GM23338 (cell line): ENCODE results near the gene SETX. TPM values are rescaled to one million over a fixed set of nuclear protein-coding genes. Genes with fewer than 3 reads are reported as not detected.

Source experiments
- ATAC-seq: fragments of 200-7000 bp; cut with Tn5 transposase; 3 replicates; pipeline ENCODE4 v1.9.1; 2020
- DNase-seq: peaks from one replicate; pipeline ENCODE4 v3.0.0-alpha.2; 2015; ENCODE audit warnings: low spot score
- H2AFZ ChIP-seq: fragments of 200-600 bp; sonication (generic); 2 replicates; pipeline ENCODE4 v1.8.0; 2016; ENCODE audit warnings: antibody characterized with exemption, mild to moderate bottlenecking, moderate library complexity
- H3F3A ChIP-seq: fragments of 200-600 bp; sonication (generic); replicated peaks from 2 replicates; pipeline ENCODE4 v1.8.0; 2017; ENCODE audit warnings: antibody characterized with exemption, mixed run types, low read depth
- H3K27ac ChIP-seq: fragments of 200-600 bp; sonication (generic); 2 replicates; pipeline ENCODE4 v1.6.1; 2016; ENCODE audit warnings: low read depth
- H3K27me3 ChIP-seq: fragments of 200-600 bp; sonication (generic); 2 replicates; pipeline ENCODE4 v1.8.0; 2016; ENCODE audit warnings: mild to moderate bottlenecking, mixed run types, moderate library complexity; ENCODE audit not compliant: insufficient read depth
- H3K36me3 ChIP-seq: fragments of 200-600 bp; sonication (generic); 2 replicates; pipeline ENCODE4 v1.8.0; 2016; ENCODE audit warnings: mild to moderate bottlenecking; ENCODE audit not compliant: insufficient read depth
- H3K4me1 ChIP-seq: fragments of 200-600 bp; sonication (generic); 2 replicates; pipeline ENCODE4 v1.8.0; 2016; ENCODE audit warnings: mild to moderate bottlenecking, moderate library complexity; ENCODE audit not compliant: insufficient read depth
- H3K4me2 ChIP-seq: fragments of 200-600 bp; sonication (generic); 2 replicates; pipeline ENCODE4 v1.7.1; 2017; ENCODE audit warnings: mixed run types
- H3K4me3 ChIP-seq: fragments of 200-600 bp; sonication (generic); 2 replicates; pipeline ENCODE4 v1.6.1; 2016; ENCODE audit warnings: mixed run types
- H3K79me2 ChIP-seq: fragments of 200-600 bp; sonication (generic); replicated peaks from 2 replicates; pipeline ENCODE4 v1.8.0; 2017; ENCODE audit warnings: mild to moderate bottlenecking; ENCODE audit not compliant: insufficient read depth
- H3K9me2 ChIP-seq: fragments of 200-600 bp; sonication (generic); 2 replicates; pipeline ENCODE4 v1.8.0; 2017; ENCODE audit not compliant: insufficient read depth
- H4K20me1 ChIP-seq: fragments of 200-600 bp; sonication (generic); replicated peaks from 2 replicates; pipeline ENCODE4 v1.8.0; 2017; ENCODE audit warnings: mild to moderate bottlenecking; ENCODE audit not compliant: insufficient read depth
- H3K27ac Mint-ChIP-seq: 2 replicates; pipeline ENCODE4 v1.8.0; 2020; ENCODE audit warnings: inconsistent platforms, mild to moderate bottlenecking, moderate library complexity, mixed read lengths
- H3K27me3 Mint-ChIP-seq: 3 replicates; pipeline ENCODE4 v1.8.0; 2022; ENCODE audit warnings: low read depth, mild to moderate bottlenecking, moderate library complexity, mixed read lengths, inconsistent platforms; ENCODE audit not compliant: insufficient read depth, poor library complexity
- H3K36me3 Mint-ChIP-seq: 3 replicates; pipeline ENCODE4 v1.8.0; 2021; ENCODE audit warnings: low read depth, mild to moderate bottlenecking, inconsistent platforms, moderate library complexity, mixed read lengths
- H3K4me1 Mint-ChIP-seq: 3 replicates; pipeline ENCODE4 v1.8.0; 2020; ENCODE audit warnings: mild to moderate bottlenecking, inconsistent platforms, mixed read lengths
- H3K4me3 Mint-ChIP-seq: 3 replicates; pipeline ENCODE4 v1.8.0; 2021; ENCODE audit warnings: moderate library complexity, mild to moderate bottlenecking, inconsistent platforms, mixed read lengths
- H3K9me3 Mint-ChIP-seq: 3 replicates; pipeline ENCODE4 v1.8.0; 2020; ENCODE audit warnings: moderate library complexity, mild to moderate bottlenecking, inconsistent platforms, mixed read lengths
- NANOG ChIP-seq: IDR thresholded peaks from 2 replicates; pipeline ENCODE4 v1.6.1; 2016; ENCODE audit warnings: antibody characterized with exemption, borderline replicate concordance
- POLR2AphosphoS5 ChIP-seq: IDR thresholded peaks from 2 replicates; pipeline ENCODE4 v1.6.1; 2016; ENCODE audit warnings: antibody characterized with exemption, low read depth
- STAT1 ChIP-seq: IDR thresholded peaks from one replicate; pipeline ENCODE4 v1.6.1; 2016; ENCODE audit warnings: antibody characterized with exemption; ENCODE audit not compliant: unreplicated experiment
- polyA plus RNA-seq: library from polyadenylated mRNA; unstranded; fragments of >200 nt; fragmentation: Nextera tagmentation; extraction: Ambion mirVana; gene quantifications from 2 replicates; pipeline ENCODE4 v1.2.1, GENCODE V29; 2016
- total RNA-seq: library from RNA; depleted of rRNA; stranded (reverse); fragments of >200 nt; shearing (Covaris generic); gene quantifications from 2 replicates; pipeline ENCODE4 v1.2.3, GENCODE V29; 2014
- TF ChIP-seq, protein P1 (sequence below): fragments of 250-450 bp; sonication (Bioruptor Pico); IDR thresholded peaks from 2 replicates; pipeline ENCODE4 v1.5.0; 2020; ENCODE audit warnings: mild to moderate bottlenecking, moderate library complexity
- TF ChIP-seq, protein P2 (sequence below), 2 experiments: fragments of 200-600 bp in 1 of 2; sonication (generic) in 1 of 2; conservative IDR thresholded peaks; 2 replicates each; pipeline versions ENCODE4 v1.5.1 to v1.6.1; 2016 to 2017; ENCODE audit warnings: antibody characterized with exemption in 2 of 2, low read depth in 2 of 2, mild to moderate bottlenecking in 2 of 2, moderate library complexity in 1 of 2
- TF ChIP-seq, protein P3 (sequence below): IDR thresholded peaks from one replicate; pipeline ENCODE4 v1.6.1; 2018; ENCODE audit warnings: antibody characterized with exemption; ENCODE audit not compliant: unreplicated experiment
- TF ChIP-seq, protein P4 (sequence below): IDR thresholded peaks from 2 replicates; pipeline ENCODE4 v1.6.1; 2016; ENCODE audit warnings: antibody characterized with exemption

SETX gene
- total and polyA plus RNA-seq, 2 experiments from 2014 or later, result 17.5 to 49.9 TPM

DNA sequence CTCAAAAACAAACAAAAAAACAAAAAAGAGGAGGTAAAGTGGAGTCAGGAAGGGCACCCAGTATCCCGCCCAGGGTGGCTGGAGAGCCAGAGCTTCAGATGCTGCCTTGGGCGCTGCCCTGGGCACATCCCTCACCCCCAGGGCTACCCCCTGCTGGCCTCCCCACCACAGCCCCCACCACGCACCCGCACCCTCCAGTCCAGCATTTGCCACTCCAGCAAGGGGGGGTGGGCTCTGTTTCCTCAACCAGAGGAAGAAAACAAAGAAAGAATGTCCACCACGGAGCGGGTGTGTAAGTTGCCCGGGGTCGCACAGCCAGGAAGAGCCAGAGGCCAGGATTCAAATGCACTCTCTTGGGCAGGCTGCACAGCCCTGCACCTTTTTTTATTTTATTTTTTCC, 106.8 kb downstream of the SETX start:
- no peaks in the 10 kb centered on the region for H3K9me2 ChIP-seq
- H3K27me3 ChIP-seq, result peaks cover 19% of the 10 kb centered on the region
- H3K4me2 ChIP-seq, result no peak overlapping the region
- H4K20me1 ChIP-seq, result no peaks in the 10 kb centered on the region
- peaks cover 15% of the 10 kb centered on the region for H3K4me1 ChIP-seq
- H3K79me2 ChIP-seq, result no peaks in the 10 kb centered on the region
- no peak overlapping the region for H2AFZ ChIP-seq
- peaks cover 17% of the 10 kb centered on the region for H3K36me3 Mint-ChIP-seq
- no peaks in the 10 kb centered on the region for H3K36me3 ChIP-seq
- H3K4me1 Mint-ChIP-seq, result peaks cover 29% of the 10 kb centered on the region
- H3K9me3 Mint-ChIP-seq, result peaks cover 19% of the 10 kb centered on the region
- ATAC-seq (no peak), DNase-seq (no peak)
- no peak overlapping the region for H3K27ac Mint-ChIP-seq
- no peak overlapping the region for H3K4me3 ChIP-seq
- TF ChIP-seq, protein P1, sequence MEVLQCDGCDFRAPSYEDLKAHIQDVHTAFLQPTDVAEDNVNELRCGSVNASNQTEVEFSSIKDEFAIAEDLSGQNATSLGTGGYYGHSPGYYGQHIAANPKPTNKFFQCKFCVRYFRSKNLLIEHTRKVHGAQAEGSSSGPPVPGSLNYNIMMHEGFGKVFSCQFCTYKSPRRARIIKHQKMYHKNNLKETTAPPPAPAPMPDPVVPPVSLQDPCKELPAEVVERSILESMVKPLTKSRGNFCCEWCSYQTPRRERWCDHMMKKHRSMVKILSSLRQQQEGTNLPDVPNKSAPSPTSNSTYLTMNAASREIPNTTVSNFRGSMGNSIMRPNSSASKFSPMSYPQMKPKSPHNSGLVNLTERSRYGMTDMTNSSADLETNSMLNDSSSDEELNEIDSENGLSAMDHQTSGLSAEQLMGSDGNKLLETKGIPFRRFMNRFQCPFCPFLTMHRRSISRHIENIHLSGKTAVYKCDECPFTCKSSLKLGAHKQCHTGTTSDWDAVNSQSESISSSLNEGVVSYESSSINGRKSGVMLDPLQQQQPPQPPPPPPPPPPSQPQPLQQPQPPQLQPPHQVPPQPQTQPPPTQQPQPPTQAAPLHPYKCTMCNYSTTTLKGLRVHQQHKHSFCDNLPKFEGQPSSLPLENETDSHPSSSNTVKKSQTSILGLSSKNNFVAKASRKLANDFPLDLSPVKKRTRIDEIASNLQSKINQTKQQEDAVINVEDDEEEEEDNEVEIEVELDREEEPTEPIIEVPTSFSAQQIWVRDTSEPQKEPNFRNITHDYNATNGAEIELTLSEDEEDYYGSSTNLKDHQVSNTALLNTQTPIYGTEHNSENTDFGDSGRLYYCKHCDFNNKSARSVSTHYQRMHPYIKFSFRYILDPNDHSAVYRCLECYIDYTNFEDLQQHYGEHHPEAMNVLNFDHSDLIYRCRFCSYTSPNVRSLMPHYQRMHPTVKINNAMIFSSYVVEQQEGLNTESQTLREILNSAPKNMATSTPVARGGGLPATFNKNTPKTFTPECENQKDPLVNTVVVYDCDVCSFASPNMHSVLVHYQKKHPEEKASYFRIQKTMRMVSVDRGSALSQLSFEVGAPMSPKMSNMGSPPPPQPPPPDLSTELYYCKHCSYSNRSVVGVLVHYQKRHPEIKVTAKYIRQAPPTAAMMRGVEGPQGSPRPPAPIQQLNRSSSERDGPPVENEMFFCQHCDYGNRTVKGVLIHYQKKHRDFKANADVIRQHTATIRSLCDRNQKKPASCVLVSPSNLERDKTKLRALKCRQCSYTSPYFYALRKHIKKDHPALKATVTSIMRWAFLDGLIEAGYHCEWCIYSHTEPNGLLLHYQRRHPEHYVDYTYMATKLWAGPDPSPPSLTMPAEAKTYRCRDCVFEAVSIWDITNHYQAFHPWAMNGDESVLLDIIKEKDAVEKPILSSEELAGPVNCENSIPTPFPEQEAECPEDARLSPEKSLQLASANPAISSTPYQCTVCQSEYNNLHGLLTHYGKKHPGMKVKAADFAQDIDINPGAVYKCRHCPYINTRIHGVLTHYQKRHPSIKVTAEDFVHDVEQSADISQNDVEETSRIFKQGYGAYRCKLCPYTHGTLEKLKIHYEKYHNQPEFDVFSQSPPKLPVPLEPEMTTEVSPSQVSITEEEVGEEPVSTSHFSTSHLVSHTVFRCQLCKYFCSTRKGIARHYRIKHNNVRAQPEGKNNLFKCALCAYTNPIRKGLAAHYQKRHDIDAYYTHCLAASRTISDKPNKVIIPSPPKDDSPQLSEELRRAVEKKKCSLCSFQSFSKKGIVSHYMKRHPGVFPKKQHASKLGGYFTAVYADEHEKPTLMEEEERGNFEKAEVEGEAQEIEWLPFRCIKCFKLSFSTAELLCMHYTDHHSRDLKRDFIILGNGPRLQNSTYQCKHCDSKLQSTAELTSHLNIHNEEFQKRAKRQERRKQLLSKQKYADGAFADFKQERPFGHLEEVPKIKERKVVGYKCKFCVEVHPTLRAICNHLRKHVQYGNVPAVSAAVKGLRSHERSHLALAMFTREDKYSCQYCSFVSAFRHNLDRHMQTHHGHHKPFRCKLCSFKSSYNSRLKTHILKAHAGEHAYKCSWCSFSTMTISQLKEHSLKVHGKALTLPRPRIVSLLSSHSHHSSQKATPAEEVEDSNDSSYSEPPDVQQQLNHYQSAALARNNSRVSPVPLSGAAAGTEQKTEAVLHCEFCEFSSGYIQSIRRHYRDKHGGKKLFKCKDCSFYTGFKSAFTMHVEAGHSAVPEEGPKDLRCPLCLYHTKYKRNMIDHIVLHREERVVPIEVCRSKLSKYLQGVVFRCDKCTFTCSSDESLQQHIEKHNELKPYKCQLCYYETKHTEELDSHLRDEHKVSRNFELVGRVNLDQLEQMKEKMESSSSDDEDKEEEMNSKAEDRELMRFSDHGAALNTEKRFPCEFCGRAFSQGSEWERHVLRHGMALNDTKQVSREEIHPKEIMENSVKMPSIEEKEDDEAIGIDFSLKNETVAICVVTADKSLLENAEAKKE (CRISPR knock-in tag), result no peak
- TF ChIP-seq, protein P2, sequence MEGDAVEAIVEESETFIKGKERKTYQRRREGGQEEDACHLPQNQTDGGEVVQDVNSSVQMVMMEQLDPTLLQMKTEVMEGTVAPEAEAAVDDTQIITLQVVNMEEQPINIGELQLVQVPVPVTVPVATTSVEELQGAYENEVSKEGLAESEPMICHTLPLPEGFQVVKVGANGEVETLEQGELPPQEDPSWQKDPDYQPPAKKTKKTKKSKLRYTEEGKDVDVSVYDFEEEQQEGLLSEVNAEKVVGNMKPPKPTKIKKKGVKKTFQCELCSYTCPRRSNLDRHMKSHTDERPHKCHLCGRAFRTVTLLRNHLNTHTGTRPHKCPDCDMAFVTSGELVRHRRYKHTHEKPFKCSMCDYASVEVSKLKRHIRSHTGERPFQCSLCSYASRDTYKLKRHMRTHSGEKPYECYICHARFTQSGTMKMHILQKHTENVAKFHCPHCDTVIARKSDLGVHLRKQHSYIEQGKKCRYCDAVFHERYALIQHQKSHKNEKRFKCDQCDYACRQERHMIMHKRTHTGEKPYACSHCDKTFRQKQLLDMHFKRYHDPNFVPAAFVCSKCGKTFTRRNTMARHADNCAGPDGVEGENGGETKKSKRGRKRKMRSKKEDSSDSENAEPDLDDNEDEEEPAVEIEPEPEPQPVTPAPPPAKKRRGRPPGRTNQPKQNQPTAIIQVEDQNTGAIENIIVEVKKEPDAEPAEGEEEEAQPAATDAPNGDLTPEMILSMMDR (conservative IDR thresholded peaks at IDR 0.05; ENCODE audit: low read depth in 2 of 2), result no peak
- no peaks in the 10 kb centered on the region for H3F3A ChIP-seq
- no peak overlapping the region for H3K27ac ChIP-seq
- no peak overlapping the region for H3K4me3 Mint-ChIP-seq
- peaks cover 24% of the 10 kb centered on the region for H3K27me3 Mint-ChIP-seq

DNA sequence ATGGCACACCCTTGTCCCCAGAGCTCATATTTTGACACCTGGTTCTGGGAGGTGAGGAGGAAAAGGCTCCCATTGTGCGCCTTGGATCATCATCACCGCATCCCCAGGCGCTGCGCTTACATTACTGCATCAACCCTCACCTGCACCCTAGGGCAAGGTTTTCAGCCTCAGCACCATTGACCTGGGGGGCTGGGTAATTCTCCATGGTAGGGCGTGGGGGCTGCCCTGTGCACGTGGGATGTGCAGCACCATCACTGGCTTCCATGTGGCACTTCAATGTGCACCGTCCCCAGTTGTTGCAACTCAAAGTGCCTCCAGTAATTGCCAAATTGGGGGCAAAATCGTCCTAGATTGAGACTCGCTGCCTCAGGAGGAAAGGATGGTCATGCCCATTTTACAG, 109.3 kb downstream of the SETX start:
- Mint-ChIP-seq H3K4me3 (no peak overlapping the region; the same call in 2 of the 3 replicates), H3K27me3 (peaks cover 36% of the 10 kb centered on the region), H3K4me1 (peaks cover 30% of the 10 kb centered on the region), H3K9me3 (no peaks in the 10 kb centered on the region), H3K27ac (no peak overlapping the region), H3K36me3 (no peaks in the 10 kb centered on the region)
- H3K4me3 ChIP-seq, result no peak overlapping the region
- no peaks in the 10 kb centered on the region for H3K79me2 ChIP-seq
- H4K20me1 ChIP-seq, result no peaks in the 10 kb centered on the region
- no peaks in the 10 kb centered on the region for H3K9me2 ChIP-seq
- H3K4me1 ChIP-seq, result peaks cover 21% of the 10 kb centered on the region
- no peak for ATAC-seq
- peaks cover 28% of the 10 kb centered on the region for H3K27me3 ChIP-seq
- H3K36me3 ChIP-seq, result no peaks in the 10 kb centered on the region
- H3K4me2 ChIP-seq, result no peak overlapping the region
- H2AFZ ChIP-seq, result no peak overlapping the region
- H3K27ac ChIP-seq, result no peak overlapping the region
- DNase-seq, result no peak
- no peaks in the 10 kb centered on the region for H3F3A ChIP-seq
- TF ChIP-seq STAT1 (no peak), POLR2AphosphoS5 (no peak), NANOG (no peak)
- TF ChIP-seq, protein P3, sequence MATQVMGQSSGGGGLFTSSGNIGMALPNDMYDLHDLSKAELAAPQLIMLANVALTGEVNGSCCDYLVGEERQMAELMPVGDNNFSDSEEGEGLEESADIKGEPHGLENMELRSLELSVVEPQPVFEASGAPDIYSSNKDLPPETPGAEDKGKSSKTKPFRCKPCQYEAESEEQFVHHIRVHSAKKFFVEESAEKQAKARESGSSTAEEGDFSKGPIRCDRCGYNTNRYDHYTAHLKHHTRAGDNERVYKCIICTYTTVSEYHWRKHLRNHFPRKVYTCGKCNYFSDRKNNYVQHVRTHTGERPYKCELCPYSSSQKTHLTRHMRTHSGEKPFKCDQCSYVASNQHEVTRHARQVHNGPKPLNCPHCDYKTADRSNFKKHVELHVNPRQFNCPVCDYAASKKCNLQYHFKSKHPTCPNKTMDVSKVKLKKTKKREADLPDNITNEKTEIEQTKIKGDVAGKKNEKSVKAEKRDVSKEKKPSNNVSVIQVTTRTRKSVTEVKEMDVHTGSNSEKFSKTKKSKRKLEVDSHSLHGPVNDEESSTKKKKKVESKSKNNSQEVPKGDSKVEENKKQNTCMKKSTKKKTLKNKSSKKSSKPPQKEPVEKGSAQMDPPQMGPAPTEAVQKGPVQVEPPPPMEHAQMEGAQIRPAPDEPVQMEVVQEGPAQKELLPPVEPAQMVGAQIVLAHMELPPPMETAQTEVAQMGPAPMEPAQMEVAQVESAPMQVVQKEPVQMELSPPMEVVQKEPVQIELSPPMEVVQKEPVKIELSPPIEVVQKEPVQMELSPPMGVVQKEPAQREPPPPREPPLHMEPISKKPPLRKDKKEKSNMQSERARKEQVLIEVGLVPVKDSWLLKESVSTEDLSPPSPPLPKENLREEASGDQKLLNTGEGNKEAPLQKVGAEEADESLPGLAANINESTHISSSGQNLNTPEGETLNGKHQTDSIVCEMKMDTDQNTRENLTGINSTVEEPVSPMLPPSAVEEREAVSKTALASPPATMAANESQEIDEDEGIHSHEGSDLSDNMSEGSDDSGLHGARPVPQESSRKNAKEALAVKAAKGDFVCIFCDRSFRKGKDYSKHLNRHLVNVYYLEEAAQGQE, result no peak
- TF ChIP-seq, protein P4, sequence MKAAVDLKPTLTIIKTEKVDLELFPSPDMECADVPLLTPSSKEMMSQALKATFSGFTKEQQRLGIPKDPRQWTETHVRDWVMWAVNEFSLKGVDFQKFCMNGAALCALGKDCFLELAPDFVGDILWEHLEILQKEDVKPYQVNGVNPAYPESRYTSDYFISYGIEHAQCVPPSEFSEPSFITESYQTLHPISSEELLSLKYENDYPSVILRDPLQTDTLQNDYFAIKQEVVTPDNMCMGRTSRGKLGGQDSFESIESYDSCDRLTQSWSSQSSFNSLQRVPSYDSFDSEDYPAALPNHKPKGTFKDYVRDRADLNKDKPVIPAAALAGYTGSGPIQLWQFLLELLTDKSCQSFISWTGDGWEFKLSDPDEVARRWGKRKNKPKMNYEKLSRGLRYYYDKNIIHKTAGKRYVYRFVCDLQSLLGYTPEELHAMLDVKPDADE, result no peak
